Peyer's patch (tissue), 4 donors: ENCODE measurements around the gene RBM33.

Experiments used
- CTCF ChIP-seq, 6 experiments: fragments of 450-650 bp in 4 of 6; fragments of 200-600 bp in 2 of 6; sonication (generic) in 1 of 6; IDR thresholded peaks; one replicate each; pipeline ENCODE4 v1.5.1; 2017 to 2019; ENCODE audit warnings: antibody characterized with exemption in 6 of 6, mild to moderate bottlenecking in 3 of 6, moderate library complexity in 1 of 6
- POLR2A ChIP-seq, 2 donors: fragments of 450-650 bp; IDR thresholded peaks; one replicate each; pipeline ENCODE4 v1.5.1; 2017; ENCODE audit warnings: antibody characterized with exemption in 2 of 2, mild to moderate bottlenecking in 2 of 2, moderate library complexity in 2 of 2

- TF ChIP-seq POLR2A (IDR thresholded peaks at IDR 0.05) = no peak
- TF ChIP-seq CTCF (IDR thresholded peaks at IDR 0.05) = no peak
Observed at GRCh38 chr7:155674556-155674955, 30.1 kb downstream of the RBM33 start.
